HepG2 (cell line): ENCODE results near the gene ZGRF1. TPM values are rescaled to one million over a fixed set of nuclear protein-coding genes. Genes with fewer than 3 reads are reported as not detected.

Source experiments
- ATAC-seq: fragments of 200-7000 bp; cut with Tn5 transposase; 3 replicates; pipeline ENCODE4 v1.9.1; 2020; ENCODE audit warnings: mild to moderate bottlenecking, moderate library complexity
- BruUV-seq: library from RNA; stranded (reverse); fragments of 400-500 nt; replicated peaks from 2 replicates; lab custom pipeline; 2021; lab: Mats Ljungman, UMichigan
- CTCF ChIA-PET: fragments of 300-600 bp; formaldehyde crosslinking; extraction: SDS; loops from one replicate; lab custom pipeline; 2021; ENCODE audit warnings: low total read pairs, inconsistent platforms, low intra/inter-chr PET ratio; lab: Yijun Ruan, JAX
- POLR2A ChIA-PET: fragments of 350-600 bp; sonication (Branson Sonifier 250); formaldehyde crosslinking; loops from one replicate; lab custom pipeline; 2020; ENCODE audit warnings: antibody characterized with exemption, inconsistent platforms; lab: Yijun Ruan, JAX
- DNase-seq: peaks from one replicate; pipeline ENCODE4 v3.0.0-alpha.2; 2015; ENCODE audit warnings: low spot score
- FAIRE-seq: peaks from 3 replicates; lab custom pipeline; 2011; peaks lifted over from hg19 to GRCh38; lab: Jason Lieb, UNC
- H2AFZ ChIP-seq: one replicate; pipeline ENCODE4 v1.6.1; 2011; ENCODE audit warnings: low read length, inconsistent platforms
- H3K27ac ChIP-seq: fragments of 300-600 bp; 3 replicates; pipeline ENCODE4 v1.8.0; 2011; ENCODE audit warnings: mixed run types, mild to moderate bottlenecking, mixed read lengths, low read length, inconsistent platforms; ENCODE audit not compliant: insufficient read depth; ENCODE audit errors: extremely low read length
- H3K27me3 ChIP-seq, 2 experiments: fragments of 200-600 bp in 1 of 2; 2 replicates in 1 of 2; 3 replicates in 1 of 2; pipeline versions ENCODE4 v1.6.0 to v1.8.0; 2011; ENCODE audit warnings: low read length in 2 of 2, mild to moderate bottlenecking in 2 of 2, moderate library complexity in 2 of 2, inconsistent platforms in 1 of 2; ENCODE audit not compliant: insufficient read depth in 2 of 2, control insufficient read depth in 1 of 2
- H3K36me3 ChIP-seq, 2 experiments: fragments of 200-600 bp in 1 of 2; replicated peaks in 1 of 2; 2 replicates in 1 of 2; 3 replicates in 1 of 2; pipeline versions ENCODE4 v1.5.1 to v1.8.0; 2011; ENCODE audit warnings: low read length in 2 of 2, inconsistent platforms in 1 of 2; ENCODE audit not compliant: insufficient read depth in 2 of 2, control insufficient read depth in 1 of 2
- H3K4me1 ChIP-seq: 2 replicates; pipeline ENCODE4 v1.5.1; 2012; ENCODE audit warnings: low read length, inconsistent platforms; ENCODE audit not compliant: insufficient read depth
- H3K4me2 ChIP-seq: 2 replicates; pipeline ENCODE4 v1.6.0; 2011; ENCODE audit warnings: low read depth, low read length, inconsistent platforms
- H3K4me3 ChIP-seq, 3 experiments: fragments of 200-600 bp in 1 of 3; sonication (generic), shearing (Covaris generic) in 1 of 3; replicated peaks in 1 of 3; 2 replicates each; pipeline ENCODE4 v1.5.1; 2011 to 2016; ENCODE audit warnings: low read length in 3 of 3, inconsistent platforms in 2 of 3, low read depth in 2 of 3, mild to moderate bottlenecking in 2 of 3, control low read depth in 1 of 3, mixed read lengths in 1 of 3; ENCODE audit not compliant: insufficient read depth in 1 of 3
- H3K79me2 ChIP-seq: one replicate; pipeline ENCODE4 v1.6.1; 2011; ENCODE audit warnings: low read length, inconsistent platforms; ENCODE audit not compliant: insufficient read depth
- H3K9ac ChIP-seq: 2 replicates; pipeline ENCODE4 v1.6.0; 2011; ENCODE audit warnings: mild to moderate bottlenecking, low read depth, low read length, inconsistent platforms; ENCODE audit not compliant: insufficient read depth
- H3K9me3 ChIP-seq: 2 replicates; pipeline ENCODE4 v1.5.1; 2012; ENCODE audit warnings: mild to moderate bottlenecking, low read length
- H4K20me1 ChIP-seq: 2 replicates; pipeline ENCODE4 v1.6.0; 2011; ENCODE audit warnings: inconsistent platforms, mild to moderate bottlenecking, low read length, moderate library complexity; ENCODE audit not compliant: insufficient read depth
- ASH2L ChIP-seq: fragments of 300-600, 200-600 bp; sonication (generic); IDR thresholded peaks from 2 replicates; pipeline ENCODE4 v1.7.0; 2017; ENCODE audit warnings: low read depth, mild to moderate bottlenecking, moderate library complexity, mixed read lengths, low read length; ENCODE audit not compliant: insufficient read length
- FOXC1 ChIP-seq: sonication (generic); formaldehyde crosslinking; IDR thresholded peaks from 2 replicates; pipeline ENCODE4 v1.8.0; 2022; ENCODE audit warnings: mild to moderate bottlenecking, missing genetic modification reagents, borderline replicate concordance
- HNRNPLL ChIP-seq: fragments of 200-400 bp; formaldehyde crosslinking; IDR thresholded peaks from 2 replicates; pipeline ENCODE4 v1.6.1; 2017; ENCODE audit warnings: mild to moderate bottlenecking, low read depth, low read length; ENCODE audit not compliant: poor library complexity, severe bottlenecking
- MAF1 ChIP-seq: sonication (generic); formaldehyde crosslinking; IDR thresholded peaks from 2 replicates; pipeline ENCODE4 v1.5.0; 2020; ENCODE audit warnings: missing genetic modification reagents, borderline replicate concordance
- NAIF1 ChIP-seq: sonication (generic); formaldehyde crosslinking; IDR thresholded peaks from 2 replicates; pipeline ENCODE4 v1.5.0; 2020; ENCODE audit warnings: mild to moderate bottlenecking, missing genetic modification reagents, borderline replicate concordance
- NRL ChIP-seq: sonication (generic); formaldehyde crosslinking; IDR thresholded peaks from 2 replicates; pipeline ENCODE4 v1.5.0; 2020; ENCODE audit warnings: missing genetic modification reagents, mild to moderate bottlenecking, moderate library complexity, borderline replicate concordance
- SP1 ChIP-seq, 2 experiments: fragments of 450-650 bp in 1 of 2; sonication (generic) in 1 of 2; formaldehyde crosslinking in 1 of 2; IDR thresholded peaks; 2 replicates each; pipeline versions ENCODE4 v1.4.0 to v1.6.1; 2016 to 2020; ENCODE audit warnings: missing genetic modification reagents in 1 of 2
- SRSF1 ChIP-seq: fragments of 200-400 bp; formaldehyde crosslinking; optimal IDR thresholded peaks from 2 replicates; pipeline ENCODE3; 2017; ENCODE audit warnings: mild to moderate bottlenecking, low read depth, low read length, moderate library complexity
- ZC3H13 ChIP-seq: sonication (generic); formaldehyde crosslinking; IDR thresholded peaks from 2 replicates; pipeline ENCODE4 v1.8.1; 2023; ENCODE audit warnings: mild to moderate bottlenecking, missing genetic modification reagents, moderate library complexity
- ZNF230 ChIP-seq: sonication (generic); formaldehyde crosslinking; IDR thresholded peaks from 2 replicates; pipeline ENCODE4 v1.4.0; 2020; ENCODE audit warnings: mild to moderate bottlenecking, missing genetic modification reagents
- ZNF33A ChIP-seq: sonication (generic); formaldehyde crosslinking; IDR thresholded peaks from 2 replicates; pipeline ENCODE4 v1.5.1; 2020; ENCODE audit warnings: missing genetic modification reagents, mild to moderate bottlenecking, moderate library complexity, borderline replicate concordance
- ZNF564 ChIP-seq: sonication (generic); formaldehyde crosslinking; IDR thresholded peaks from 2 replicates; pipeline ENCODE4 v1.8.1; 2023; ENCODE audit warnings: mild to moderate bottlenecking, missing genetic modification reagents
- ZNF703 ChIP-seq: sonication (generic); formaldehyde crosslinking; IDR thresholded peaks from 2 replicates; pipeline ENCODE4 v1.5.1; 2020; ENCODE audit warnings: missing genetic modification reagents, mild to moderate bottlenecking, moderate library complexity, borderline replicate concordance
- WGBS: methylation state at CpG from one replicate; pipeline ENCODE4 v1.1.6; 2017; ENCODE audit warnings: low lambda C conversion rate; 5-methylcytosine and 5-hydroxymethylcytosine counted together
- in situ Hi-C: cut with HindIII; loops from 2 replicates; pipeline ENCODE4 v1.10.0; 2017; ENCODE audit warnings: low pct_unique_long_range_greater_than_20kb; ENCODE audit not compliant: extremely low pct_ligation_motif_present
- intact Hi-C: fragments of 100-400 bp; cut with micrococcal nuclease; formaldehyde crosslinking; loops from one replicate; pipeline ENCODE4 v1.10.0; 2022; ENCODE audit not compliant: unreplicated experiment
- polyA plus RNA-seq, 8 experiments: library from polyadenylated mRNA; depleted of rRNA in 3 of 8; stranded (reverse) in 7 of 8; unstranded in 1 of 8; fragments of >200 nt; fragmentation: Illumina TruSeq in 4 of 8; extraction: Trizol in 4 of 8; gene quantifications; 2 replicates each; pipeline versions ENCODE4 v1.2.1 to v1.2.3, GENCODE V29; 2011 to 2016; ENCODE audit warnings: low read depth in 4 of 8, missing spikeins in 1 of 8, mixed read lengths in 1 of 8; ENCODE audit not compliant: insufficient read depth in 1 of 8
- total RNA-seq, 5 experiments: library from RNA; depleted of rRNA; stranded (reverse); fragments of >200 nt; fragmentation: Illumina TruSeq; extraction: Trizol; gene quantifications; 2 replicates each; pipeline ENCODE4 v1.2.3, GENCODE V29; 2016; ENCODE audit warnings: low read depth in 1 of 5
- TF ChIP-seq, protein P1 (sequence below): IDR thresholded peaks from 2 replicates; pipeline ENCODE4 v1.6.1; 2016; ENCODE audit warnings: low read depth, control low read depth
- TF ChIP-seq, protein P2 (sequence below): sonication (generic); formaldehyde crosslinking; IDR thresholded peaks from 2 replicates; pipeline ENCODE4 v1.4.0; 2020; ENCODE audit warnings: missing genetic modification reagents
- TF ChIP-seq, protein P3 (sequence below): sonication (generic); formaldehyde crosslinking; IDR thresholded peaks from 2 replicates; pipeline ENCODE4 v1.8.1; 2023; ENCODE audit warnings: mild to moderate bottlenecking, moderate library complexity, missing genetic modification reagents
- TF ChIP-seq, protein P4 (sequence below): sonication (generic); formaldehyde crosslinking; IDR thresholded peaks from 2 replicates; pipeline ENCODE4 v1.4.0; 2020; ENCODE audit warnings: mild to moderate bottlenecking, missing genetic modification reagents

The ZGRF1 gene
- total and polyA plus RNA-seq, 2 of the 13 experiments (the other 11 are each of a cell fraction or from before 2014, with no cell fraction given), result 8.6 to 15.9 TPM

DNA sequence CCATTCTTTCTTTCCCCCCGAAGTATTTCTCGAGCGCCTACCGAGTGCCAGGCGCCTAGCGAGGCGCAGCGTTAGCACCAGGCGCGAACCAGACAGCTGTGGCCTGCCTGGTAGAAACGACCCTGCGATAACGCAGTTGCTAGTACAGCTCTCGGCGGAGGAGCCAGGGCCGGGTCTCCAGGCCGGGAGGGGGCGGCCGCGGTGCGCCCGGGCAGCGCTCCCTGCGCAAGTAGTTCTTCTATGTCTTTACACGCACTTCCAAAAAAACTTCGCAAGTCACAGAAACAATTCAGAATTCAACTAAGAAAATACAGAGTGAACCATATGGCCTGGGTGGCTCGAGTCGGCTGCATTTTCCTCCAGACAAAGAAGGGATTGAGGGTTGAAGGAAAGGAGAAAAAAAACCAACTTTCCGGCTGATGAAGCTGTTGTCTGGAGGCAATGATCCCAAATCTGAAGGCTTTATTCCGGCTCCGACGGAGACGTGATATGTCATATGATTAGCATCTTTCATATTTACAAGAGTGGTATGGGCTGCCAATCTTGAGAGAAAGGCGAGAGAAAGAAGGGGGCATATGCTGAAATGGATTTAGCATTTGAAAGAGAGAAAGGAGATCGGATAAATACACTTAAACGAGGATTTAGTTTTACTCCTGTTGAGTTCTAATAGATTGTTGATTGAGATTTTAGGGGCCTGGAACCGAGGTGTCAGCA, 113.5 kb downstream of the ZGRF1 start:
- no peak overlapping the region for H2AFZ ChIP-seq
- H4K20me1 ChIP-seq, result no peaks in the 10 kb centered on the region
- in situ Hi-C loops, result loop anchor here (5.0 to 10.0 kb wide), 2 partner anchors 196 to 448 kb away; no protein-coding TSS in a partner anchor
- H3K27ac ChIP-seq, result no peak overlapping the region
- H3K79me2 ChIP-seq, result no peaks in the 10 kb centered on the region
- BruUV-seq, result no TSS peak
- 44% methylated on average over 37 of the region's 37 CpGs for WGBS
- H3K4me1 ChIP-seq, result peaks cover 27% of the 10 kb centered on the region
- peak overlapping the region; percentile 77 for H3K4me2 ChIP-seq
- H3K4me3 ChIP-seq, result peak overlapping the region; percentile 23 to 54 (median 43); a peak in 4 of 6 replicates
- DNase-seq (no peak), ATAC-seq (peak; percentile 77), FAIRE-seq (no peak)
- H3K9me3 ChIP-seq, result no peaks in the 10 kb centered on the region
- no peak overlapping the region for H3K9ac ChIP-seq
- H3K36me3 ChIP-seq, result no peaks in the 10 kb centered on the region
- peaks cover 0 to 55% of the 10 kb centered on the region in 2 experiments for H3K27me3 ChIP-seq
- POLR2A ChIA-PET, result no interaction called here
- intact Hi-C loops, result loop anchor here (5.0 kb wide), 1 partner anchor 79 kb away; no protein-coding TSS in a partner anchor
- CTCF ChIA-PET, result interaction anchor here (1.2 to 3.2 kb wide), 3 partner anchors 195 to 448 kb away, joined by 5 to 27 read pairs (median 6); no protein-coding TSS in a partner anchor
- TF ChIP-seq ZC3H13 (no peak), ZNF33A (CRISPR knock-in tag) (no peak), HNRNPLL (peak; percentile 99), SRSF1 (no peak), ASH2L (no peak), SP1 (IDR thresholded peaks at IDR 0.05) (no peak), SP1 (CRISPR knock-in tag; IDR thresholded peaks at IDR 0.05) (no peak), ZNF564 (CRISPR knock-in tag) (no peak), ZNF230 (CRISPR knock-in tag) (no peak), MAF1 (CRISPR knock-in tag) (no peak), NAIF1 (CRISPR knock-in tag) (0 out of 2 replicates have a peak, but pooled peaks have one; percentile 25), NRL (CRISPR knock-in tag) (no peak), FOXC1 (CRISPR knock-in tag) (no peak), ZNF703 (no peak)
- TF ChIP-seq, protein P1, sequence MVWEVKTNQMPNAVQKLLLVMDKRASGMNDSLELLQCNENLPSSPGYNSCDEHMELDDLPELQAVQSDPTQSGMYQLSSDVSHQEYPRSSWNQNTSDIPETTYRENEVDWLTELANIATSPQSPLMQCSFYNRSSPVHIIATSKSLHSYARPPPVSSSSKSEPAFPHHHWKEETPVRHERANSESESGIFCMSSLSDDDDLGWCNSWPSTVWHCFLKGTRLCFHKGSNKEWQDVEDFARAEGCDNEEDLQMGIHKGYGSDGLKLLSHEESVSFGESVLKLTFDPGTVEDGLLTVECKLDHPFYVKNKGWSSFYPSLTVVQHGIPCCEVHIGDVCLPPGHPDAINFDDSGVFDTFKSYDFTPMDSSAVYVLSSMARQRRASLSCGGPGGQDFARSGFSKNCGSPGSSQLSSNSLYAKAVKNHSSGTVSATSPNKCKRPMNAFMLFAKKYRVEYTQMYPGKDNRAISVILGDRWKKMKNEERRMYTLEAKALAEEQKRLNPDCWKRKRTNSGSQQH (CRISPR knock-in tag), result no peak
- TF ChIP-seq, protein P2, sequence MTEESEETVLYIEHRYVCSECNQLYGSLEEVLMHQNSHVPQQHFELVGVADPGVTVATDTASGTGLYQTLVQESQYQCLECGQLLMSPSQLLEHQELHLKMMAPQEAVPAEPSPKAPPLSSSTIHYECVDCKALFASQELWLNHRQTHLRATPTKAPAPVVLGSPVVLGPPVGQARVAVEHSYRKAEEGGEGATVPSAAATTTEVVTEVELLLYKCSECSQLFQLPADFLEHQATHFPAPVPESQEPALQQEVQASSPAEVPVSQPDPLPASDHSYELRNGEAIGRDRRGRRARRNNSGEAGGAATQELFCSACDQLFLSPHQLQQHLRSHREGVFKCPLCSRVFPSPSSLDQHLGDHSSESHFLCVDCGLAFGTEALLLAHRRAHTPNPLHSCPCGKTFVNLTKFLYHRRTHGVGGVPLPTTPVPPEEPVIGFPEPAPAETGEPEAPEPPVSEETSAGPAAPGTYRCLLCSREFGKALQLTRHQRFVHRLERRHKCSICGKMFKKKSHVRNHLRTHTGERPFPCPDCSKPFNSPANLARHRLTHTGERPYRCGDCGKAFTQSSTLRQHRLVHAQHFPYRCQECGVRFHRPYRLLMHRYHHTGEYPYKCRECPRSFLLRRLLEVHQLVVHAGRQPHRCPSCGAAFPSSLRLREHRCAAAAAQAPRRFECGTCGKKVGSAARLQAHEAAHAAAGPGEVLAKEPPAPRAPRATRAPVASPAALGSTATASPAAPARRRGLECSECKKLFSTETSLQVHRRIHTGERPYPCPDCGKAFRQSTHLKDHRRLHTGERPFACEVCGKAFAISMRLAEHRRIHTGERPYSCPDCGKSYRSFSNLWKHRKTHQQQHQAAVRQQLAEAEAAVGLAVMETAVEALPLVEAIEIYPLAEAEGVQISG (CRISPR knock-in tag), result peak; percentile 69
- TF ChIP-seq, protein P3, sequence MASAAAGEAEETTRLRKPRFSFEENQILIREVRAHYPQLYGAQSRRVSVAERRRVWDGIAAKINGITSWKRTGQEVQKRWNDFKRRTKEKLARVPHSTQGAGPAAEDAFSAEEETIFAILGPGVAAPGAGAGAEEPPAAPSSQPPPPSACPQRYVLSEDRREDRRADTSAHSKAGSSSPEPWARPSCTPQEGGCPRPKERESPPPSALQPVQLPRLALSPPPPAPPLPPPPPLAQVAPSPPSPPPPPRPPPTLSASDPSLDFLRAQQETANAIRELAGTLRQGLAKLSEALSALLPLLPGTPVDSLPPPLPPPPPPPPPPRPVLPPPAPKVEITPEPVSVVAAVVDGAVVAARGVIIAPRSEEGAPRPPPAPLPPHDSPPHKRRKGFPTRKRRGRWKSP (CRISPR knock-in tag), result peak; percentile 93
- TF ChIP-seq, protein P4, sequence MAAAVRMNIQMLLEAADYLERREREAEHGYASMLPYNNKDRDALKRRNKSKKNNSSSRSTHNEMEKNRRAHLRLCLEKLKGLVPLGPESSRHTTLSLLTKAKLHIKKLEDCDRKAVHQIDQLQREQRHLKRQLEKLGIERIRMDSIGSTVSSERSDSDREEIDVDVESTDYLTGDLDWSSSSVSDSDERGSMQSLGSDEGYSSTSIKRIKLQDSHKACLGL (CRISPR knock-in tag), result no peak
